Stimulated activated CD8-positive, alpha-beta memory T cell treated with anti-CD3 and anti-CD28 coated beads, Interleukin-15, amount 100 ng/mL, for 24 hours (primary cell): ENCODE measurements around the gene CCDC187.

ENCODE experiments used
- DNase-seq: peaks from one replicate; pipeline ENCODE4 v3.0.0-alpha.2; 2020; ENCODE audit warnings: low read depth

Gene CCDC187

DNA sequence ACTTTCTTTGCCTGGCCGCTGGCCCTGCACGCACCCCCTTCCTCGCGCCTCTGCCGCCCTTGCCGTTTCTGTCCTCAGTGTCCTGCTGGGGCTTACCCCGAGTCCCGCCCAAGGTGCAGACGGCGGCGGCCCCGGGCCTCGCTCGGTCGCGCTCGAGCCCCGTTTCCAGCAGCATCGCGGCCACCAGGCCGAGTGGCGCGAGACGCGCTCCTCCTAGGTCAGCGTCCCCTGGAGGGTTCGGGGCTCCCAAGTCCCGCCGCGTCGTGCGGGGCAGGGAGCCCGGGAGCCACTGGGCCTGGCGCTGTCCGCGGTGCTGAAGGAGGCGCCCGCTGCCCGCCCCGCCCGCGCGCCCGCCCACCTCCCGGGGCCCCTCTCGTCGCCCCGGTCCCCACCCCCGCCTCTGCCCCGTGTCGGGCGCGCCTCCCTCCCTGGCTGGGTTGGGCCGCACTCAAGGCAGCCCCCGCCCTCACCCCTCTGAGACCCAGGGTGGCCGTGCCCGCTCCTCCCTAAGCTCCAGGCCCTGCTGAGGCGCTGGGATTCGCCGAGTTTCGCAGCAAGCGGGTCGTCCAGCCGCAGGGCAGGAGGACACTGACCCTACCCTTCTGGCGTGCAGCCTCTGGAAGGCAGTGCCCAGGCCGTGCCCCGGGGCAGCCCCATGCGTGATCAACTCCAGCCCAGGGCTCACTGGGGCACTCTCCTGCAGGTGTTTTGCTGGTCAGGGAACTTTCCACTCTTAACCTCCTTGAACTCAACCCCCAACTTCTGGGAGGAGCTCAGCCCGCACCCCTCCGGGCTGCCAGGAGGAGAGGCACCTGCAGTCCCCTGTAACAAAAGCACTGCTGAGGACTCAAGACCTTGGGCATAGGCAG, 98.8 kb downstream of the CCDC187 start, which contains the start of gene LHX3:
LHX3 (minus strand) TSS at position 291 of the 869 bp plus-strand sequence; CDS start at position 175, 116 bp downstream.
- no peak for DNase-seq

DNA sequence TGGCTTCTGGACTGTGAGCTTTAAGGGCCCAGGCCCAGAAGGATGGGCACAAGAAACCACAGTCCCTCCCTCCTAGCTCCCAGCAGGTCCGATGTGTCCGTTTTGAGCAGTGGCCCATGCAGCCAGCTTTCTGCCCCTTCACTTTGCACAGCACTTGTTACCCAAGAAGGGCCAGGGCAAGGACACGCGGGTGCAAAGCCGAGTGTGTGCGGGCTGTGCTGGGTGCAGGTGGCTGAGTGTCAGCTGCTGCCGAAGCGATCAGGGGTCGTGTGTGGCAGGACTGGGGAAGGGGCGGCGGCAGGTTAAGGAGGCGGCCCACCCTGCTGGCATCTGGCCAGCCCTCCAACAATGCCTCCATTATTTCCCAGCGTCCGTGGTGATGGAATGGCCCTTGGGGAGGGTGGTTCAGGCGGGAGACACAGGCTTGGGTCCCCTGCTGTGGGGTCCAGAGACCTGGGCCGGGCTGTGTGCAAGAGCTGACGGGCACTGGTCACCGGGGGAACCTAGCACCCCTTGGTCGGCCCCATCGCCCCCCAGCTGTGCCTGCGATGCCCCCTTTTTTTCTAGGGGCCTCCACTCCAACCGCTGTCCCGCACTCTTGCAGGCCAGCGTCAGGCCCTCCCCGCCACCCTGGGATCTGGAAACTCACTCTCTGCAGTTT, 99.6 kb downstream of the CCDC187 start:
- DNase-seq: no peak

DNA sequence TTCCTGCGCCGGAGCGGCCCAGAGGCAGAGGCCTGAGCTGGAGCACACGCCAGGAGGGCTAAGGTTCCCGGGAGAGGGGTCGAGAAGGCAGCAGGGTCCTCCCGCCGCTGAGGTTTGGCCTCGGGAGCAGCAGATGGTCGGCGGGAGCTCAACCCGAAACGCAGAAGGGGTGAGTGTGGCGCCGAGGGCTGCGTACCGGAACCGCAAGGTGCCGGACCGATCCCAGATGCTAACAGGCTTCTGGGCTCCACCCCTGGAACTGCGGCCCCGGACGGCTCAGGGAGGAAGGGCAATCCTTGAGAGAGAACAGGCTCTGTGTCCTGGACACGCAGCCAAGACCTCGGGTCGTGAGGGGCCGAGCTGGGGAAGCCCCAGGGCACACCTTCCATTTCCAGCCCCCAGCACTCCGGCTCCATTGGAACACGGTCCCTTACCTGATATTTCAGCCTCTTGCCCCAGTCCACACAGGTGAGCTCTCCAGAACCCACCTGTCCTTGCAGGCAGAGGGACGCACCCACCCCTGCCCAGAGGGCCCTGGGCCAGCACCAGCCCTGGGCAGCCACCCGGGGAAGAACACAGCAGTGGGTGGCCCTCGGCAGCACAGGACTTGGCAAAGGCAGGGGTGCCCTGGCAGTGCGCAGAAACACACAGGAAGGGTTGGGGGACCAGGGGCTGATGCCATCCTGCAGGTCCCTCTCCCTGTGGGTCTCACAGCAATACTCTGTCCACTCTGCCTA, 100.3 kb downstream of the CCDC187 start:
- no peak for DNase-seq

DNA sequence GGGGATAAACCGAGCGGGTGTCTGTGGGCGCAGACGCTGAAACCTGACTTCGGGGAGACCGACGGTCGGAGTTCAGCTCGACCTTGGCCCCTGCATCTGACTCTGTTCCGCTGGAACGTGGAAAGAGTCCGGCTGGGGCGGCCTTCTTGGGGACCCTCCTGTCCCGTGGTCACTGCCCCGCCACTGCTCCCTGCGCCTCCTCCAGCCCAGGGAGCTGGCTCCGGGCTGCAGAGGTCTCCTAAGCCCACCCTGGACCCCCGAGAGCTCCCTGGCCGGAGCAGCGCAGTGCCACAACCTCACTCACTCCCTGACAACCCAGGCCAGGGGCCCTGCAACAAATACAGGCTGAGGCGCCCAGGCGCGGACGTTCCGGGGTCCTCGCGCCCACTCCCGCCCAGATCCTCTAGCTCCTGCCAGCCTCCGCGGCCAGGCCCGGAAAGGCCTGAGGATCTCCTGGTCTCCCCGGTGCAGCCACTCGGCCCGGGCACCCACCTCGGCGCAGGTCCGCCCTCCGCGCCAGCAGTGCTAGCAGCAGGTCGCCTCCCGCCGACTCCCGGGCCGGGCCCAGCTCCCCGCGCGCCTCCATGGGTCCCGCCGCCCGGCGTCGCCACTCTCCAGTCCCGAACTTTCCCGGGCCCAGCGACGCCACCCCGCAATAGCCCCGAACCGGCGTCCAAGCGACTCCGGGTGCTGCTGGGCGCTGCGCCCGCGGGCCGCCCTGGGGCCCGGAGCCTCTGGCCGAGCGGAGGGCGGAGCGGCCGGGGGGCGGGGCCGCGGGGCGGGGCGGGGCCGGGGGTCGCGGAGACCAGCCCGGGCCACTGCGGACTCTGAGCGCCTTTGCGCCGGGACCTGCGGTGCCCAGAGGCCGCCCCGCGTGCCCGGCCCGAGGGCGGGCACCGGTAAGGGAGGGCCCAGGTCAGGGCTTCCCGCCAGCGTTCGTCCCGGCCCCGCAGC, 101.2 kb downstream of the CCDC187 start:
- no peak for DNase-seq

DNA sequence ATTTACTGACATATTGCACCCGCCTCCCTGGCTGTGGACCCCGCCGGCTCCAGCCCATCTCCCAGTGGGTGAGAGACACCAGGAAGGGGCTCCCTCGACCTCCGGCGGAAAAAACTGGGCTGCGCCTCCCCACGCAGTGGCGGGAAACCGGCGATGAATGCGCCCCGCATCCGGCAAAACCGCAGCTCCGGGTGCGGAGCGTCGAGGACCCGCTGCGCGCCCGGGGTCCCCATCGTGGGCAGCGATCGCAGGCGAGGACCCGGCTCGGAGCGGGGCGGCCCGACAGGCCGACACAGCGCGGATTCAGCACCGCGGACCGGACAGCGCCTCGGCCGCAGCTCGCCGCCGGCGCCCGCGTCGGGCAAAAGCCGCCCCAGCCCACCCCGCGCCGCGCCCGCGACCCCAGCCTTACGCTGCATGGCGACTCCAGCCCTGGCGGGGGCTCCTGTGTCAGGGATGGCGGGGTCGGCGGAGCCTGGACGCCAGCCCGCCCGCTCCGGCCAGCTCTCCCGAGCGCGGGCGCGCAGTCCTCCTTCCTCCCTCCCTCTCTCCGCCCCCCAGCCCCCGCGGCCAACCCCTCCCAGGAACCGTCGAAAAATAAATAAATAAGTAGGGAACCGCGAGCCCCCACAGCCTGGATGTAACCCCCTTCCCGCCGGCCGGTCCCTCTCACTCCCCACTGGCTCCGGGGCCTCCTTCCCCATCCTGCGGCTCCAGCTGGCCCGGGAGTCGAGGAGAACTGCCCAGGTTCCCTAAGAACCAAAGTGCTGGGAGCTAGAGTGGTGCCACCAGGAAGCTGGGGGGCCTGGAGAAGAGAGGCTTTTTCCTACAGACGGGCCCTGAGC, 102.1 kb downstream of the CCDC187 start:
- no peak for DNase-seq

DNA sequence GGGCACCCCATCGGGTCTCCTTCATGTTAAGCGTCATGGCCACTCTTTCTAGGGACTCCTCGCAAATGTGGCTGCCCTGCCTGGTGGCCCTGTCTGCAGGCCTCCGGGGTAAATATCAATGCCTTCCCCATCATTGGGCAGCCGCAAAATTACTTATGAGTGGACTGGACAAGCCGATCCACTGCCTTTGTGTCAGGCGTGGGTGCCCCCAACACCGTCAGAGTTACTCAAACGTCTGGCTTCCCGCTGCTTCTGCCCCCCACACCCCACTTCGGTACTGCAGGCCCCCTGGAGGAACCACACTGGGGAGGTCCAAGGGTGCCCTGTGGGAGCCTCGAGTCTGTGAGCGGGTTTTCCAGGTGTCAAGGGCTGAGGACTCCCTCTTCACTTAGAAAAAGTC, 102.7 kb downstream of the CCDC187 start:
- DNase-seq: no peak

DNA sequence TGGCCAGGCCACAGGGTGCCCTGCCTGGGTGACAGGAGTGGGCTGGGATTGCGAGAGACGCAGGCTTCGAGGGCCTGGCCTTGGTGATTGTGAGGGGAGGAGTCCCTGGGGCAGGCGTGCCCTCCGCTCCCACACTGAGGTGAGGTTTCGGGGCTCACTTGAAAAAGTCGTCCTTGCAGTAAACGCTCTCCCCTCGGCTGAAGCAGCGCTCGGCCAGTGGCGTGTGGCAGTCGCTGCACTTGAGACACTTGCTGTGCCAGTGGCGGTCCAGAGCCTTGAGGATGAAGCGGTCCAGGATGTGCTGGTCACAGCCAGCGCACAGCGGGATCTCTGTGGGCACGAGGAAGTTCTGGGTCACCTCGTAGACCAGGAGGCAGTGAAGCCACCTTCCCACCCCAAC, 103.5 kb downstream of the CCDC187 start:
- DNase-seq: no peak
